ENCODE results near the gene ERBB2.
"Not testable (repeated sequence)": the region's sequence is repeated elsewhere in the genome, so short reads cannot be mapped to it uniquely, and the experiment has no call there.

ERBB2 gene

DNA sequence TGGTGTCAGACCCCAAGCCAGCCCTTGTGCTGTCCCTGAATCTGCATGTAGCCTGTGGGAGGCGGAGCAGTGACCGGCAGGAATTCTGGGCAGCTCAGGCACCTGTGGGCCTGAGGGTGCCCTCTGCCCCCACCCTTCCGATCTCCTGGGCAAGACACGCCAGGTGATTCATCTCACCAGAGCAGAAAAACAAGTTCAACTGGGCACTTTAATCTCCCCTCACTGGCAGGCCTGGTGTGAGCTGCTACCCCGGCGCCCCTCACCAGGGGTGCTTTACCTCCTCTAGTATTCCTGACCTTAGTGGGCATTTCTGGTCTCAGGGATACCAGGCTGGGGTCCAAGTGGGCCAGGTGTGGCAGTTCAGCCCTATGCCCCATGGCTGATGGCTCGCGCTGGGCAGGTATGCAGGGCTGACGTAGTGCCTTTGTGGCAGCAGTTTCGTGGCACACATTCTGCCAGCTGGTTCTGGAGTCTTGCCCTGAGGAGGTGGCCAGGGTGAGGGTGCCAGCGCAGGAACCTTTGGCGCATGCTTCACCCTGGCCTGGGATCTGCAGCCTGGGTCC, 6.0 kb downstream of the ERBB2 start:
- no peak for DNase-seq

DNA sequence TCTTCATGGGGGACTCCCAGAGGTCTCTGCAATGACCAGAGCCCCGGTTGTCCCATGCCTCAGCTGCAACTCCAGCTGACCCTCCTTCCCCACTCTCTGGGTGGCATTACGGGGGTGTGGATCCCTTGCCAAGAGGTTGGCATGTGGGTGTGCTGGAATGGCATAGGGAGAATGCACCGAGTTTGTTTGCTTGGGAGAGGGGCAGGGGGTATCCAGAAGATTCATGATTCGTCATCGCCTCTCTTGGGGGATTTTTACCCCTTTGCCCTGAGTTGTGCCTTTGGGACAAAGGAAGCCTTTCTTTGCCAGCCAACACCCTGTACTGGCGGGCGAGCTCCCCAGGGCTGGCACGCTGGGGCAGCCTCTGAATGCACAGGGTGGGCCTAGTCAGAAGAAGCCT, 6.5 kb downstream of the ERBB2 start:
- DNase-seq: no peak

DNA sequence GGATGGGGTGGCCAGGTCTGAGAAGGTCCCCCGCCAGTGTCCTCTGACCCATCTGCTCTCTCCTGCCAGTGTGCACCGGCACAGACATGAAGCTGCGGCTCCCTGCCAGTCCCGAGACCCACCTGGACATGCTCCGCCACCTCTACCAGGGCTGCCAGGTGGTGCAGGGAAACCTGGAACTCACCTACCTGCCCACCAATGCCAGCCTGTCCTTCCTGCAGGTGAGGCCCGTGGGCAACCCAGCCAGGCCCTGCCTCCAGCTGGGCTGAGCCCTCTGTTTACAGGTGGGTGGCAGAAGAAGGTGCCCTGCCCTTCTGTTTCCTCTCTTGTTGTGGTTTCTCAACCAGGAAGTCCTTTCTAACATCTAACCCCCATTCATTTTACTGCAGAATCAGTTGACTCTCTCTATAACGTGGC, 7.1 kb downstream of the ERBB2 start:
- no peak for DNase-seq

DNA sequence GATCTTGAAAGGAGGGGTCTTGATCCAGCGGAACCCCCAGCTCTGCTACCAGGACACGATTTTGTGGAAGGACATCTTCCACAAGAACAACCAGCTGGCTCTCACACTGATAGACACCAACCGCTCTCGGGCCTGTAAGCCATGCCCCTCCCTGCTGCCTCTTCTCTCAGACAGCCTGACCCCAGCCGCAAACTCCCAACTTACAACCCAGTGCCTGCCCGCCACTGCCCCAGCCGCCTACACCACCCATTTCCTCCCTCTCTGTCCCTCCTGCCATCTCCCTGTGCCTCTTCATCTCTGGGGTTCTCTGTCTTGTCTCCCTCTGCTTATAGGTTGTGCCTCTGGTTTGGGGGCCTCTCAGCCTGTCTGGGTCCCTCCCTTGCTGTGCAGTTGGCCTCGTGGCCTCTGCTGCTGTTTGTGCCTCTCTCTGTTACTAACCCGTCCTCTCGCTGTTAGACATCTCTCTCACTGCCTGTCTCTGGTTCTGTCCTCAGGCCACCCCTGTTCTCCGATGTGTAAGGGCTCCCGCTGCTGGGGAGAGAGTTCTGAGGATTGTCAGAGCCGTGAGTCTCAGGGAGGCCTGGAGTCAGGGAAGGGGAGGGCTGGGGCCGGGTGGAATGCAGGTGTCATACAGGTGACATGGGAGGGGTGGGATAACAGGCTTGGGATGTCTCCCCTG, 9.6 kb downstream of the ERBB2 start:
- DNase-seq: no peak

DNA sequence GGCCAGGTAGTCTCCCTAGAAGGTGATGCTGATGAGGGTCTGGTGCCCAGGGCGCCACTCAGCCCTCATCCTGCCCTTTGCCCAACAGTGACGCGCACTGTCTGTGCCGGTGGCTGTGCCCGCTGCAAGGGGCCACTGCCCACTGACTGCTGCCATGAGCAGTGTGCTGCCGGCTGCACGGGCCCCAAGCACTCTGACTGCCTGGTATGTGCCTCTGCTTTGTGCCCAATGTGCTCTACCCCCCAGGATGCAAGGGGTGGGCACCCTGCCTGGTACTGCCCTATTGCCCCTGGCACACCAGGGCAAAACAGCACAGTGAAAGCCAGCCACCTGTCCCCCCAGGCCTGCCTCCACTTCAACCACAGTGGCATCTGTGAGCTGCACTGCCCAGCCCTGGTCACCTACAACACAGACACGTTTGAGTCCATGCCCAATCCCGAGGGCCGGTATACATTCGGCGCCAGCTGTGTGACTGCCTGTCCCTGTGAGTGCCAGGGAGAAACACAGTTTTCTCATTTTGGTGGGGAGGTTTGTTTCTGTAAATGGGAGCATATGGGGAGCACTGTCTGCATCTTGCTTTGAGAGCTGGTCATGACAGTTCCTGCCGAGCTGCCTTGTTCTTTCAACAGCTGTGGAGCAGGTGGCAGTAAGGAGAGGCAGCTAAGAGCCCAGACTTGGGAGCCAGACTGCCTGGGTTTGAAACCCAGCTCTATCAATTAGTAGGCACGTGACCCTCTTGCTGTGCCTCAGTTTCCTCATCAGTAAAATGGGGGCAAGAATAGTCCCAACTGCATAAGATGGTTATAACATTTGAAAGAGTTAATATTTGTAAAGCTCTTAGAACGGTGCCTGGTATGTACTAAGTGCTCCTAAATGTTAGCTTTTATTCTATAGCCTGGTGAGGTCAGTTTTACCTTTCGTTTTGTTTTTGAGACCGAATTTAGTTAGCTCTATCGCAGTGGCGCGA, 10.4 kb downstream of the ERBB2 start:
- DNase-seq: no peak

DNA sequence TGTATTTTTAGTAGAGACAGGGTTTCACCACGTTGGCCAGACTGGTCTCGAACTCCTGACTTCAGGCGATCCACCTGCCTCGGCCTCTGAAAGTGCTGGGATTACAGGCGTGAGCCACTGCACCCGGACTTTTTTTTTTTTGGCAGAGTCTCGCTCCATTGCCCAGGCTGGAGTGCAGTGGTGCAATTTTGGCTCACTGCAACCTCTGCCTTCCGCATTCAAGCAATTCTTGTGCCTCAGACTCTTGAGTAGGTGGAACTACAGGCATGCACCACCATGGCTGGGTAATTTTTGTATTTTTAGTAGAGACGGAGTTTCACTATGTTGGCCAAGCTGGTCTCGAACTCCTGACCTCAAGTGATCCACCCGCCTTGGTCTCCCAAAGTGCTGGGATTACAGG, 11.2 kb downstream of the ERBB2 start:
- DNase-seq: not testable (repeated sequence)

DNA sequence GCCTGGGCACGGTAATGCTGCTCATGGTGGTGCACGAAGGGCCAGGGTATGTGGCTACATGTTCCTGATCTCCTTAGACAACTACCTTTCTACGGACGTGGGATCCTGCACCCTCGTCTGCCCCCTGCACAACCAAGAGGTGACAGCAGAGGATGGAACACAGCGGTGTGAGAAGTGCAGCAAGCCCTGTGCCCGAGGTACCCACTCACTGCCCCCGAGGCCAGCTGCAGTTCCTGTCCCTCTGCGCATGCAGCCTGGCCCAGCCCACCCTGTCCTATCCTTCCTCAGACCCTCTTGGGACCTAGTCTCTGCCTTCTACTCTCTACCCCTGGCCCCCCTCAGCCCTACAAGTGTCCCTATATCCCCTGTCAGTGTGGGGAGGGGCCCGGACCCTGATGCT, 12.0 kb downstream of the ERBB2 start:
- no peak for DNase-seq

DNA sequence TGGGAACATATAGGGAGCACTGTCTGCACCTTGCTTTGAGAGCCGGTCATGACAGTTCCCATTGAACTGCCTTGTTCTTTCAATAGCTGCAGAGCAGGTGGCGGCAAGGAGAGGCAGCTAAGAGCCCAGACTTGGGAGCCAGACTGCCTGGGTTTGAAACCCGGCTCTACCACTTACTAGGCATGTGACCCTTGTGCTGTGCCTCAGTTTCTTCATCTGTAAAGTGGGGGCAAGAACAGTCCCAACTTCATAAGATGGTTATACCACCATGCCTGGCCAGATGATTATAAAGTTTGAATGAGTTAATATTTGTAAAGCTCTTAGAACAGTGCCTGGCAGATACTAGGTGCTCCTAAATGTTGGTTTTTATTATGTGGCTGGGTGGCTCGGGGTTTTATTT, 14.4 kb downstream of the ERBB2 start:
- no peak for DNase-seq

DNA sequence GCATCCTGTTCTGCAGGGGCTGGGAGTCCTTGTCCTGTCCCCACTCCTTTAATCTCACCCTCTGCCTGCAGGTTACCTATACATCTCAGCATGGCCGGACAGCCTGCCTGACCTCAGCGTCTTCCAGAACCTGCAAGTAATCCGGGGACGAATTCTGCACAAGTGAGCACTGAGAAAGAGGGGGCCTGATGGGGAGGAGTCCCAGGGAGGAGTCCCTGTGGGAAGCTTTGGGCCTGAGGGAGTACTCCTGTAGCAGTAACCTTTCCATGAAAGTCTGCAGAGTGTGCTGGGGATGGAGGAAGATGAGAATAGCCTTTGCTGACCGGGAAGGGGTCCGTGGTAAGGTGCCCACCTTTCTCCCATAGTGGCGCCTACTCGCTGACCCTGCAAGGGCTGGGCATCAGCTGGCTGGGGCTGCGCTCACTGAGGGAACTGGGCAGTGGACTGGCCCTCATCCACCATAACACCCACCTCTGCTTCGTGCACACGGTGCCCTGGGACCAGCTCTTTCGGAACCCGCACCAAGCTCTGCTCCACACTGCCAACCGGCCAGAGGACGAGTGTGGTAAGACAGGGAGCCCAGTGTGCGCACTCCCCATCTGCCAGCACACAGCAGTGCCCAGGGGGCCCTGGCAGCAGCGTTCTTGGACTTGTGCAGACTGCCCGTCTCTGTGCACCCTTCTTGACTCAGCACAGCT, 15.7 kb downstream of the ERBB2 start:
- no peak for DNase-seq

DNA sequence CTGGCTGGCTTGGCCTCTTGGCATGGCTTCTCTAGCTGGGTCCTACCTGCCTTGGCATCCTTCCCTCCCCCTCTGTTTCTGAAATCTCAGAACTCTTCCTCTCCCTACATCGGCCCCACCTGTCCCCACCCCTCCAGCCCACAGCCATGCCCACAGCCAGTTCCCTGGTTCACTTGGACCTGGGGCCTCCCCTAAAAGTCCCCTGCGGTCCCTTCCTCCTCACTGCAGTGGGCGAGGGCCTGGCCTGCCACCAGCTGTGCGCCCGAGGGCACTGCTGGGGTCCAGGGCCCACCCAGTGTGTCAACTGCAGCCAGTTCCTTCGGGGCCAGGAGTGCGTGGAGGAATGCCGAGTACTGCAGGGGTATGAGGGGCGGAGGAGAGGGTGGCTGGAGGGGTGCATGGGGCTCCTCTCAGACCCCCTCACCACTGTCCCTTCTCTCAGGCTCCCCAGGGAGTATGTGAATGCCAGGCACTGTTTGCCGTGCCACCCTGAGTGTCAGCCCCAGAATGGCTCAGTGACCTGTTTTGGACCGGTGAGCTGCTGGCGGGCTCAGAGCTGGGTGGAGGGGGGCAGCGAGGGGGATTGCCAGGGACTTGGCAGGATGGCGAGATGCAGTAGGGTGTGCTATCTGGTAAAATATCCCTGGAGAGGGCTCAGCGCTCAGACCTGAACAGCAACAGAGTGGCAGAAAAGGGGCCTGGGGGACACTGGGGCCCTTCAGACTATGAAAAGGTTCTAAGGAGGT, 16.4 kb downstream of the ERBB2 start:
- no peak for DNase-seq

DNA sequence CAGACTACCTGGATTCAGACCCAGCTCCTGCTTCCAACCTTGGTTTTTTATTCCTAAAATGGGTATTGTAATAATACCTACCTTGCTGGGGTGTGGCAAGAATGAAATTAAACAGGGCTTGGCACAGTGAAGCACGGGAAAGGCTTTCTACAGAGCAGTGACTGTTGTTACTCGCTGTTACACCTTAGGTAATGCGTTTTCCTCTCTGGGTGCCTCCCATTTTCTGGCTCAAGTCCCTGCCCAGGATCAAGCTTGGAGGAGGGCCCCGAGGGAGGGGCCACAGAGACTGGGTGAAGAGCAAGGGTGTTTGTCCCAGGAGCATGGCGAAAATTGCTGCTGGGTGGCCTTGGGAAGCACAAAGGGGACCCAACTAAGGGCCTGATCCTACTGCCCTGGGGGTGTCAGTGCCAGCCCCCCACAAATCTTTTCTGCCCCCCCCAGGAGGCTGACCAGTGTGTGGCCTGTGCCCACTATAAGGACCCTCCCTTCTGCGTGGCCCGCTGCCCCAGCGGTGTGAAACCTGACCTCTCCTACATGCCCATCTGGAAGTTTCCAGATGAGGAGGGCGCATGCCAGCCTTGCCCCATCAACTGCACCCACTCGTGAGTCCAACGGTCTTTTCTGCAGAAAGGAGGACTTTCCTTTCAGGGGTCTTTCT, 17.1 kb downstream of the ERBB2 start:
- DNase-seq: no peak

DNA sequence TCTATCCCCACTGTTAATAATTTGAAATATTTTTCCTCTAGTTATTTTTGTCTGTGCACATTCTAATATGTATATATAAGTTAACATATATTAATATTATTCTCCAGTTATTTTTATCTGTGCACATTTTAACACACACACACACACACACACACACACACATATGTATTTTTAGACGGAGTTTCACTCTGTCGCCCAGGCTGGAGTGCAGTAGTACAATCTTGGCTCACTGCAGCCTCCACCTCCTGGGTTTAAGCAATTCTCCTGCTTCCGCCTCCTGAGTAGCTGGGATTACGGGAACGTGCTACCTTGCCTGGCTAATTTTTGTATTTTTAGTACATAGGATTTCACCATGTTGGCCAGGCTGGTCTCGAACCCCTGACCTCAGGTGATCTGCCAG, 17.8 kb downstream of the ERBB2 start:
- DNase-seq: no peak

DNA sequence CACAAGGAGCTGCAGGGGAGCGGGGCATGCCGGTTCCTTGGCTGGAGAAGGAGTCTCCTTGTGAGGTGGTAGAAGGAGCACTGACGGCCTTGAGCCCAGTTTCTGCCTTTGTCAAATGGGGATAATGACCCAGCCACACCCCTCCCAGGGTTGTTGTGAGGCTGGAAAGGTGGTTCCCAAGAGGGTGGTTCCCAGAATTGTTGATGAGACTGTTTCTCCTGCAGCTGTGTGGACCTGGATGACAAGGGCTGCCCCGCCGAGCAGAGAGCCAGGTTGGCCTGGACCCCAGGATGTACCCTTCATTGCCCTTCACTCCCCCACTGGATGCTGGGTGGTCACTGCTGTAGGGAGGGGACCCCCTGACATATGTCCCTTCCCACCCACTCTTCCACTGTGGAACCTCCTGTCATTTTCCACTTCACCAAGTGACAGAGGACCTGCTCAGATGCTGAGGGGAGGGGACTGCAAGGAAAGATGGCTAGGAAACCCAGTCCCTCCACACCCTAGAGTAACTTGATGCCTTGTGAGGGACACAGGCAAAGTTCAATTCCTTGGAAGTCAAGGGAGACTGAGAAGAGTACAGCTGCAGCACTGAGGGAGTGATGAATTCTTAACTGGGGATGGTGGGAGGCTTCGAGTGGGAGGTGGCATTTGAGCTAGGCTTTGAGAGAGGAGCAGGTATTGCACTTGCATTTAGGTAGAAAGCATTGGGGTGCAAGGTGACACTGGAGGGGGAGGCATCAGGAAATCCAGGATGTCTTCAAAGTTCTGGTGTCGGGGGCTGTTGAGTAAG, 19.9 kb downstream of the ERBB2 start:
- DNase-seq: no peak

DNA sequence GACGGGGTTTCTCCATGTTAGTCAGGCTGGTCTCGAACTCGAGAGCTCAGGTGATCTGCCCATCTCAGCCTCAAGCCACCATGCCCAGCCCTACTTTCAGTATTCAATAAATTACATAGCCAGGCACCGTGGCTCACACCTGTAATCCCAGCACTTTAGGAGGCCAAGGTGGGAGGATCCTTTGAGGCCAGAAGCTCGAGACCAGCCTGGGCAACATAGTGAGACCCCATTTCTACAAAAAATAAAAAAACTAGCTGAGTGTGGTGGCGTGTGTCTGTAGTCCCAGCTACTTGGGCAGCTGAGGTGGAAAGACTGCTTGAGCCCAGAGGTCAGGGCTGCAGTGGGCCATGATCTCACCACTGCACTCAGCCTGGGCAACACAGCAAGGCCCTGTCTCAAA, 22.2 kb downstream of the ERBB2 start:
- no peak for DNase-seq

DNA sequence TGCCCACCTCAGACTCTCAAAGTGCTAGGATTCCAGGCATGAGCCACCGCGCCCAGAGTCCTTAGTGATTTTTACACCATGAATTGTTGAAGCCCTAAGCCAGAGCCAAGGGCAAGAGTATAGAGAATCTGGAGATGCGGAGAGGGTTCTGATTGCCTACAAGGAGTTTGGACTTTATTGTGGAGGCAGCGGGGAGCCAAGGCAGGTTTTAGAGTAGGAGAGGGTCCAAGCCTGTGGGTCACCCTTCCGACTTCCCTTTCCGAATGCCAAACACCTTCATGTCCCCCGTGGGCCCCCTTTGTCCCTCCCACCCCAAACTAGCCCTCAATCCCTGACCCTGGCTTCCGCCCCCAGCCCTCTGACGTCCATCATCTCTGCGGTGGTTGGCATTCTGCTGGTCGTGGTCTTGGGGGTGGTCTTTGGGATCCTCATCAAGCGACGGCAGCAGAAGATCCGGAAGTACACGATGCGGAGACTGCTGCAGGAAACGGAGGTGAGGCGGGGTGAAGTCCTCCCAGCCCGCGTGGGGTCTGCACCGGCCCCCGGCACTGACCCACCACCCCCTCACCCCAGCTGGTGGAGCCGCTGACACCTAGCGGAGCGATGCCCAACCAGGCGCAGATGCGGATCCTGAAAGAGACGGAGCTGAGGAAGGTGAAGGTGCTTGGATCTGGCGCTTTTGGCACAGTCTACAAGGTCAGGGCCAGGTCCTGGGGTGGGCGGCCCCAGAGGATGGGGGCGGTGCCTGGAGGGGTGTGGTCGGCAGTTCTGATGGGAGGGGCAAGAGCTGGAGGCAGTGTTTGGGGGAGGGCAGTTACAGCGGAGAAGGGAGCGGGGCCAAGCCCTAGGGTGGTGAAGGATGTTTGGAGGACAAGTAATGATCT, 23.3 kb downstream of the ERBB2 start:
- DNase-seq: no peak

DNA sequence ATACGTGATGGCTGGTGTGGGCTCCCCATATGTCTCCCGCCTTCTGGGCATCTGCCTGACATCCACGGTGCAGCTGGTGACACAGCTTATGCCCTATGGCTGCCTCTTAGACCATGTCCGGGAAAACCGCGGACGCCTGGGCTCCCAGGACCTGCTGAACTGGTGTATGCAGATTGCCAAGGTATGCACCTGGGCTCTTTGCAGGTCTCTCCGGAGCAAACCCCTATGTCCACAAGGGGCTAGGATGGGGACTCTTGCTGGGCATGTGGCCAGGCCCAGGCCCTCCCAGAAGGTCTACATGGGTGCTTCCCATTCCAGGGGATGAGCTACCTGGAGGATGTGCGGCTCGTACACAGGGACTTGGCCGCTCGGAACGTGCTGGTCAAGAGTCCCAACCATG, 24.9 kb downstream of the ERBB2 start:
- DNase-seq: no peak

DNA sequence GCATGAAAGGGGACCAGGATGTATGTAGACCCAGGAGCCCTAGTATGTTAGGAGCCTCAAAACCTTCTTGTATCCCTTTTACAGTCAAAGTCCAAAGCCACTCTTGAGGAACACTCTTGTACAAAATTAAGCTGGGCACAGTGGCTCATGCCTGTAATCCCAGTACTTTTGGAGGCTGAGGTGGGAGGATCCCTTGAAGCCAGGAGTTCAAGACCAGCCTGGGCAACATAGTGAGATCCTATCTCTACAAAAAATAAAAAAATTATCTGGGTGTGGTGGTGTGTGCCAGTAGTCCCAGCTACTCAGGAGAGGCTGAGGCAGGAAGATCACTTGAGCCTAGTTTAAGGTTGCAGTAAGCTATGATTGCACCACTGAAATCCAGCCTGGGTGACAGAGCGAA, 26.1 kb downstream of the ERBB2 start:
- DNase-seq: not testable (repeated sequence)

DNA sequence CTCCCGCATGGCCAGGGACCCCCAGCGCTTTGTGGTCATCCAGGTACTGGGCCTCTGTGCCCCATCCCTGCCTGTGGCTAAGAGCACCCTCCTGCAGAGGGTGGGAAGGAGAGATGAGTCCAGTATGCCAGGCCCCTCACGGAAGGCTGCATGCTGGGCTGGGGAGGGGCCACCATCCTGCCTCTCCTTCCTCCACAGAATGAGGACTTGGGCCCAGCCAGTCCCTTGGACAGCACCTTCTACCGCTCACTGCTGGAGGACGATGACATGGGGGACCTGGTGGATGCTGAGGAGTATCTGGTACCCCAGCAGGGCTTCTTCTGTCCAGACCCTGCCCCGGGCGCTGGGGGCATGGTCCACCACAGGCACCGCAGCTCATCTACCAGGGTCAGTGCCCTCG, 26.8 kb downstream of the ERBB2 start:
- DNase-seq: no peak

DNA sequence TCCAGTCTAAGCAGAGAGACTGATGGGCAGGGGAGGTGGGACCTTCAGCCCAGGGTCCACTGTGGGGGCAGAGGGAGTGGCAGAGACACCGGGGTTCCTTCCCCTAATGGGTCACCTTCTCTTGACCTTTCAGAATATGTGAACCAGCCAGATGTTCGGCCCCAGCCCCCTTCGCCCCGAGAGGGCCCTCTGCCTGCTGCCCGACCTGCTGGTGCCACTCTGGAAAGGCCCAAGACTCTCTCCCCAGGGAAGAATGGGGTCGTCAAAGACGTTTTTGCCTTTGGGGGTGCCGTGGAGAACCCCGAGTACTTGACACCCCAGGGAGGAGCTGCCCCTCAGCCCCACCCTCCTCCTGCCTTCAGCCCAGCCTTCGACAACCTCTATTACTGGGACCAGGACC, 27.7 kb downstream of the ERBB2 start:
- no peak for DNase-seq

DNA sequence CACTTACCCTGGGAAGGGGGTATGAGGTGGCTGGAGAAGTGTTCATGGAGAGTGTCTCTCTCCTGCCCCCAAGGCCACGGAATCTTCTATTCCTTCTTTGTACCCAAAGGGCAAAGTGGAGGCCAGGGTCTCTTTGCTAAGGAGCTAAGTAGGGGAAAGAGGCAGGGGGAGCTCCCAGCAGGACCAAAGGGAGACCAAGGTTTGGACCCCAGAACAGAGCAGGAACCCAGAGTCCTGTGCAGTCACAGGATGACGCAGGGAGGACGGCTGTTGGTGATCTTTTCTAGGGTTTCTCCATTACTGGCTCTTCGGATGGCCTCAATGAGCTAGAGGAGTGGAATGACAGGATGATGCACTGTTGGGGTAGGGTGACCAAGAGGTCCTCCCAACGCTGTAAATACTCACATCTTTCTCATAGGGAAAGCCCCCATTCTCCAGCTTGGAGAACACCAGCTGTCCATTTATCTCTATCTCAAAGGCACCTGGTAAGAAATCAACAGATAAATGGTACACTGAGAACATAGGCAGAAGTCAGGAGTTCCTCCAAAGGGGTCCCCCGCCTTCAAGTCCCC, 29.5 kb downstream of the ERBB2 start:
- no peak for DNase-seq
